ENCODE measurements around the gene NMNAT2. TPM values are rescaled to one million over a fixed set of nuclear protein-coding genes. Genes with fewer than 3 reads are reported as not detected.
A peak's percentile ranks its signal among the peaks of the same experiment; 100 is the strongest.
"Not testable (repeated sequence)": the region's sequence is repeated elsewhere in the genome, so short reads cannot be mapped to it uniquely, and the experiment has no call there.

The NMNAT2 gene
- polyA plus RNA-seq, 4 donors: 0.34 to 2.3 TPM; not detected in 2

- H3K4me3 ChIP-seq (ENCODE audit: low read depth in 1 of 3, low read length in 3 of 3); H3K27me3 ChIP-seq (ENCODE audit: control insufficient read depth in 3 of 3, insufficient read depth in 3 of 3, low read length in 3 of 3); H3K9me3 ChIP-seq (ENCODE audit: control insufficient read depth in 2 of 2, insufficient read depth in 1 of 2, low read depth in 1 of 2, low read length in 1 of 2); FAIRE-seq; DNase-seq: not testable (repeated sequence)
- H3K36me3 ChIP-seq (ENCODE audit: control insufficient read depth in 3 of 3, insufficient read depth in 2 of 3, low read depth in 1 of 3, low read length in 3 of 3): peaks cover 0 to 18% (median 0%) of the 10 kb centered on the region in 3 donors
- 85 to 91% (median 90%) methylated on average over 8 of the region's 8 CpGs for WGBS, 3 donors
- H3K4me1 ChIP-seq (ENCODE audit: control insufficient read depth in 3 of 3, insufficient read depth in 2 of 3, low read depth in 1 of 3, low read length in 2 of 3): peaks cover 0 to 71% (median 0%) of the 10 kb centered on the region in 3 donors
- peak overlapping the region in 1 of 3 donors; percentile 46 for H3K27ac ChIP-seq (ENCODE audit: low read depth in 1 of 3, low read length in 2 of 3)
Measured at GRCh38 chr1:183240853-183241252, 177.3 kb downstream of the NMNAT2 start.

GRCh38 chr1:183240526-183240825, 177.7 kb downstream of the NMNAT2 start:
- no peaks in the 10 kb centered on the region for H3K27me3 ChIP-seq (ENCODE audit: control insufficient read depth in 3 of 3, insufficient read depth in 3 of 3, low read length in 3 of 3)
- H3K36me3 ChIP-seq (ENCODE audit: control insufficient read depth in 3 of 3, insufficient read depth in 2 of 3, low read depth in 1 of 3, low read length in 3 of 3): peaks cover 0 to 18% (median 0%) of the 10 kb centered on the region in 3 donors
- peaks cover 0 to 75% (median 0%) of the 10 kb centered on the region in 3 donors for H3K4me1 ChIP-seq (ENCODE audit: control insufficient read depth in 3 of 3, insufficient read depth in 2 of 3, low read depth in 1 of 3, low read length in 2 of 3)
- peak overlapping the region in 2 of 3 donors; percentile 21 to 48 for H3K27ac ChIP-seq (ENCODE audit: low read depth in 1 of 3, low read length in 2 of 3)
- H3K4me3 ChIP-seq (ENCODE audit: low read depth in 1 of 3, low read length in 3 of 3): no peak overlapping the region
- DNase-seq: peak in 1 of 2 donors; percentile 59
- no peaks in the 10 kb centered on the region for H3K9me3 ChIP-seq (ENCODE audit: control insufficient read depth in 2 of 2, insufficient read depth in 1 of 2, low read depth in 1 of 2, low read length in 1 of 2)
- no peak for FAIRE-seq
- 48 to 73% (median 63%) methylated on average over 4 of the region's 4 CpGs for WGBS, 3 donors

GRCh38 chr1:183239793-183240525, 178.2 kb downstream of the NMNAT2 start:
- no peak for FAIRE-seq
- Histone ChIP-seq H3K4me1 (ENCODE audit: control insufficient read depth in 3 of 3, insufficient read depth in 2 of 3, low read depth in 1 of 3, low read length in 2 of 3) (peaks cover 0 to 80% (median 0%) of the 10 kb centered on the region in 3 donors), H3K36me3 (ENCODE audit: control insufficient read depth in 3 of 3, insufficient read depth in 2 of 3, low read depth in 1 of 3, low read length in 3 of 3) (peaks cover 0 to 16% (median 0%) of the 10 kb centered on the region in 3 donors)

GRCh38 chr1:183239220-183239742, 178.9 kb downstream of the NMNAT2 start:
- FAIRE-seq: no peak
- Histone ChIP-seq H3K27ac (ENCODE audit: low read depth in 1 of 3, low read length in 2 of 3) (peak overlapping the region in 1 of 3 donors; percentile 23), H3K27me3 (ENCODE audit: control insufficient read depth in 3 of 3, insufficient read depth in 3 of 3, low read length in 3 of 3) (no peaks in the 10 kb centered on the region), H3K4me1 (ENCODE audit: control insufficient read depth in 3 of 3, insufficient read depth in 2 of 3, low read depth in 1 of 3, low read length in 2 of 3) (peaks cover 0 to 80% (median 0%) of the 10 kb centered on the region in 3 donors), H3K36me3 (ENCODE audit: control insufficient read depth in 3 of 3, insufficient read depth in 2 of 3, low read depth in 1 of 3, low read length in 3 of 3) (peaks cover 0 to 16% (median 0%) of the 10 kb centered on the region in 3 donors), H3K9me3 (ENCODE audit: control insufficient read depth in 2 of 2, insufficient read depth in 1 of 2, low read depth in 1 of 2, low read length in 1 of 2) (no peaks in the 10 kb centered on the region), H3K4me3 (ENCODE audit: low read depth in 1 of 3, low read length in 3 of 3) (no peak overlapping the region)
- 79 to 88% (median 87%) methylated on average over 7 of the region's 7 CpGs for WGBS, 3 donors
- DNase-seq: no peak

More at GRCh38 chr1:183239793-183240525, 178.2 kb downstream of the NMNAT2 start:
- H3K27ac ChIP-seq (ENCODE audit: low read depth in 1 of 3, low read length in 2 of 3): peak overlapping the region in 2 of 3 donors; percentile 23 to 48
- 68 to 85% (median 76%) methylated on average over 8 of the region's 8 CpGs for WGBS, 3 donors
- no peaks in the 10 kb centered on the region for H3K27me3 ChIP-seq (ENCODE audit: control insufficient read depth in 3 of 3, insufficient read depth in 3 of 3, low read length in 3 of 3)
- H3K4me3 ChIP-seq (ENCODE audit: low read depth in 1 of 3, low read length in 3 of 3): no peak overlapping the region
- no peak for DNase-seq
- H3K9me3 ChIP-seq (ENCODE audit: control insufficient read depth in 2 of 2, insufficient read depth in 1 of 2, low read depth in 1 of 2, low read length in 1 of 2): no peaks in the 10 kb centered on the region

- FAIRE-seq (no peak), DNase-seq (no peak)
- no peak overlapping the region for H3K27ac ChIP-seq (ENCODE audit: low read depth in 1 of 3, low read length in 2 of 3)
- H3K9me3 ChIP-seq (ENCODE audit: control insufficient read depth in 2 of 2, insufficient read depth in 1 of 2, low read depth in 1 of 2, low read length in 1 of 2): no peaks in the 10 kb centered on the region
- peaks cover 0 to 73% (median 0%) of the 10 kb centered on the region in 3 donors for H3K4me1 ChIP-seq (ENCODE audit: control insufficient read depth in 3 of 3, insufficient read depth in 2 of 3, low read depth in 1 of 3, low read length in 2 of 3)
- no peak overlapping the region for H3K4me3 ChIP-seq (ENCODE audit: low read depth in 1 of 3, low read length in 3 of 3)
- 83 to 88% (median 86%) methylated on average over 2 of the region's 2 CpGs for WGBS, 3 donors
- H3K27me3 ChIP-seq (ENCODE audit: control insufficient read depth in 3 of 3, insufficient read depth in 3 of 3, low read length in 3 of 3): no peaks in the 10 kb centered on the region
- peaks cover 0 to 16% (median 0%) of the 10 kb centered on the region in 3 donors for H3K36me3 ChIP-seq (ENCODE audit: control insufficient read depth in 3 of 3, insufficient read depth in 2 of 3, low read depth in 1 of 3, low read length in 3 of 3)
Measured at GRCh38 chr1:183238071-183238470, 180.1 kb downstream of the NMNAT2 start.

- DNase-seq (no peak), FAIRE-seq (no peak)
- Histone ChIP-seq H3K9me3 (ENCODE audit: control insufficient read depth in 2 of 2, insufficient read depth in 1 of 2, low read depth in 1 of 2, low read length in 1 of 2) (no peaks in the 10 kb centered on the region), H3K4me3 (ENCODE audit: low read depth in 1 of 3, low read length in 3 of 3) (no peak overlapping the region), H3K27ac (ENCODE audit: low read depth in 1 of 3, low read length in 2 of 3) (peak overlapping the region in 1 of 3 donors; percentile 84), H3K4me1 (ENCODE audit: control insufficient read depth in 3 of 3, insufficient read depth in 2 of 3, low read depth in 1 of 3, low read length in 2 of 3) (peaks cover 0 to 64% (median 0%) of the 10 kb centered on the region in 3 donors), H3K36me3 (ENCODE audit: control insufficient read depth in 3 of 3, insufficient read depth in 2 of 3, low read depth in 1 of 3, low read length in 3 of 3) (peaks cover 0 to 23% (median 0%) of the 10 kb centered on the region in 3 donors), H3K27me3 (ENCODE audit: control insufficient read depth in 3 of 3, insufficient read depth in 3 of 3, low read length in 3 of 3) (no peaks in the 10 kb centered on the region)
- WGBS, 3 donors: 95 to 97% (median 96%) methylated on average over 2 of the region's 2 CpGs
Measured at GRCh38 chr1:183237046-183237445, 181.1 kb downstream of the NMNAT2 start.

GRCh38 chr1:183236158-183236725, 181.9 kb downstream of the NMNAT2 start:
- DNase-seq (peak; percentile 52 to 81), FAIRE-seq (no peak)
- Histone ChIP-seq H3K4me3 (ENCODE audit: low read depth in 1 of 3, low read length in 3 of 3) (no peak overlapping the region), H3K9me3 (ENCODE audit: control insufficient read depth in 2 of 2, insufficient read depth in 1 of 2, low read depth in 1 of 2, low read length in 1 of 2) (no peaks in the 10 kb centered on the region), H3K27me3 (ENCODE audit: control insufficient read depth in 3 of 3, insufficient read depth in 3 of 3, low read length in 3 of 3) (no peaks in the 10 kb centered on the region), H3K4me1 (ENCODE audit: control insufficient read depth in 3 of 3, insufficient read depth in 2 of 3, low read depth in 1 of 3, low read length in 2 of 3) (peaks cover 0 to 61% (median 0%) of the 10 kb centered on the region in 3 donors), H3K27ac (ENCODE audit: low read depth in 1 of 3, low read length in 2 of 3) (peak overlapping the region in 1 of 3 donors; percentile 84), H3K36me3 (ENCODE audit: control insufficient read depth in 3 of 3, insufficient read depth in 2 of 3, low read depth in 1 of 3, low read length in 3 of 3) (peaks cover 0 to 23% (median 0%) of the 10 kb centered on the region in 3 donors)
- 45 to 78% (median 55%) methylated on average over 6 of the region's 6 CpGs for WGBS, 3 donors

GRCh38 chr1:183235503-183235902, 182.7 kb downstream of the NMNAT2 start:
- Histone ChIP-seq H3K9me3 (ENCODE audit: control insufficient read depth in 2 of 2, insufficient read depth in 1 of 2, low read depth in 1 of 2, low read length in 1 of 2) (no peaks in the 10 kb centered on the region), H3K27me3 (ENCODE audit: control insufficient read depth in 3 of 3, insufficient read depth in 3 of 3, low read length in 3 of 3) (no peaks in the 10 kb centered on the region), H3K4me3 (ENCODE audit: low read depth in 1 of 3, low read length in 3 of 3) (no peak overlapping the region), H3K36me3 (ENCODE audit: control insufficient read depth in 3 of 3, insufficient read depth in 2 of 3, low read depth in 1 of 3, low read length in 3 of 3) (peaks cover 0 to 25% (median 0%) of the 10 kb centered on the region in 3 donors), H3K27ac (ENCODE audit: low read depth in 1 of 3, low read length in 2 of 3) (peak overlapping the region in 2 of 3 donors; percentile 59 to 84), H3K4me1 (ENCODE audit: control insufficient read depth in 3 of 3, insufficient read depth in 2 of 3, low read depth in 1 of 3, low read length in 2 of 3) (peaks cover 0 to 55% (median 0%) of the 10 kb centered on the region in 3 donors)
- WGBS, 3 donors: 91 to 94% (median 94%) methylated on average over 14 of the region's 14 CpGs
- no peak for FAIRE-seq
- DNase-seq: no peak
